DLD1 (cell line): ENCODE results near the gene RASSF5.
"Not testable (repeated sequence)": the region's sequence is repeated elsewhere in the genome, so short reads cannot be mapped to it uniquely, and the experiment has no call there.

Source experiments
- in situ Hi-C: cut with HindIII; loops from 2 replicates; pipeline ENCODE4 v1.10.0; 2017; ENCODE audit warnings: low sequenced_read_pairs

RASSF5 gene

GRCh38 chr1:206476591-206476990, 30.7 kb upstream of the RASSF5 start:
- in situ Hi-C loops: no loop called here

- in situ Hi-C loops: no loop called here
Observed at GRCh38 chr1:206477110-206477509, 30.2 kb upstream of the RASSF5 start.

GRCh38 chr1:206477581-206478380, 29.6 kb upstream of the RASSF5 start:
- in situ Hi-C loops: no loop called here

- in situ Hi-C loops: no loop called here
Observed at GRCh38 chr1:206478746-206479145, 28.6 kb upstream of the RASSF5 start.

- in situ Hi-C loops: no loop called here
Observed at GRCh38 chr1:206479183-206480125, 27.9 kb upstream of the RASSF5 start.

GRCh38 chr1:206480211-206480610, 27.1 kb upstream of the RASSF5 start:
- in situ Hi-C loops: no loop called here

GRCh38 chr1:206482611-206483010, 24.7 kb upstream of the RASSF5 start:
- in situ Hi-C loops: no loop called here

GRCh38 chr1:206483864-206484263, 23.5 kb upstream of the RASSF5 start:
- in situ Hi-C loops: not testable (repeated sequence)

GRCh38 chr1:206484901-206485300, 22.4 kb upstream of the RASSF5 start:
- in situ Hi-C loops: no loop called here

- in situ Hi-C loops: no loop called here
Observed at GRCh38 chr1:206486995-206487788, 20.1 kb upstream of the RASSF5 start.

GRCh38 chr1:206487970-206488369, 19.4 kb upstream of the RASSF5 start:
- in situ Hi-C loops: no loop called here

- in situ Hi-C loops: no loop called here
Observed at GRCh38 chr1:206488466-206488865, 18.9 kb upstream of the RASSF5 start.

GRCh38 chr1:206489980-206490770, 17.2 kb upstream of the RASSF5 start:
- in situ Hi-C loops: loop anchor here (5.0 kb wide), 1 partner anchor 82 kb away; no protein-coding TSS in a partner anchor

GRCh38 chr1:206490771-206491405, 16.4 kb upstream of the RASSF5 start:
- in situ Hi-C loops: loop anchor here (5.0 kb wide), 1 partner anchor 81 kb away; no protein-coding TSS in a partner anchor

- in situ Hi-C loops: loop anchor here (5.0 kb wide), 1 partner anchor 81 kb away; no protein-coding TSS in a partner anchor
Observed at GRCh38 chr1:206491616-206492015, 15.7 kb upstream of the RASSF5 start.

GRCh38 chr1:206492589-206492988, 14.7 kb upstream of the RASSF5 start:
- in situ Hi-C loops: loop anchor here (5.0 kb wide), 1 partner anchor 80 kb away; no protein-coding TSS in a partner anchor

GRCh38 chr1:206493279-206493678, 14.1 kb upstream of the RASSF5 start:
- in situ Hi-C loops: loop anchor here (5.0 kb wide), 1 partner anchor 79 kb away; no protein-coding TSS in a partner anchor

GRCh38 chr1:206495011-206495461, 12.3 kb upstream of the RASSF5 start:
- in situ Hi-C loops: no loop called here

- in situ Hi-C loops: no loop called here
Observed at GRCh38 chr1:206495493-206496046, 11.8 kb upstream of the RASSF5 start.
